Measurements from ENCODE around the gene CCDC197. TPM values are rescaled to one million over a fixed set of nuclear protein-coding genes. Genes with fewer than 3 reads are reported as not detected.
A peak's percentile ranks its signal among the peaks of the same experiment; 100 is the strongest.

Gene CCDC197
- total and polyA plus RNA-seq, 2 of the 4 experiments (the other 2 are of a cell fraction), result not detected

GRCh38 chr14:94036313-94037167 is 39.4 kb downstream of the CCDC197 start:
- no peaks in the 10 kb centered on the region; a peak in 1 of 4 replicates for H3K79me1 ChIP-seq (ENCODE audit: low read depth in 1 of 2, low read length in 2 of 2)
- 53% methylated on average over 5 of the region's 12 CpGs; no CpG with 5 or more reads in 1 of the 2 experiments for WGBS, 2 experiments (ENCODE audit: extremely low coverage in 2 of 2, insufficient read length in 1 of 2)
- peak overlapping the region; percentile 28 for H2AFZ ChIP-seq (replicated peaks; ENCODE audit: low read length, poor library complexity)
- H3K27me3 ChIP-seq (ENCODE audit: control insufficient read depth, insufficient read depth, low read length), result no peaks in the 10 kb centered on the region
- dilution Hi-C loops (cut with HindIII; ENCODE audit: low sequenced_read_pairs, unreplicated experiment), result no loop called here
- intact Hi-C loops (cut with micrococcal nuclease), result loop anchor here (1.0 kb wide), 2 partner anchors 100 to 144 kb away; no protein-coding TSS in a partner anchor
- POLR2A ChIA-PET (ENCODE audit: unreplicated experiment), result no interaction called here
- H3K4me2 ChIP-seq (ENCODE audit: low read depth, low read length), result no peak overlapping the region
- no peaks in the 10 kb centered on the region; the same call in 1 of the 2 replicates for H4K20me1 ChIP-seq (ENCODE audit: insufficient read depth, low read length)
- H3K9me1 ChIP-seq (ENCODE audit: insufficient read depth, low read length), result no peaks in the 10 kb centered on the region
- H2BK20ac ChIP-seq (ENCODE audit: low read depth, low read length), result no peak overlapping the region
- peaks cover 1% of the 10 kb centered on the region for H3K4me1 ChIP-seq (ENCODE audit: control insufficient read depth, insufficient read depth, low read length)
- no peak overlapping the region for H4K91ac ChIP-seq (ENCODE audit: insufficient read depth, low read depth, low read length)
- H3K9me3 ChIP-seq (ENCODE audit: control insufficient read depth, insufficient read depth, low read length), result no peaks in the 10 kb centered on the region
- H4K8ac ChIP-seq (ENCODE audit: low read depth in 2 of 2, low read length in 2 of 2), result no peak overlapping the region
- ATAC-seq (ENCODE audit: low read depth) (peak; percentile 98), DNase-seq (peak; percentile 57)
- H2AK9ac ChIP-seq (replicated peaks; ENCODE audit: low read depth, low read length, poor library complexity), result peak overlapping the region; percentile 59
- H3K4me3 ChIP-seq (ENCODE audit: insufficient read depth, low read depth, low read length), result no peak overlapping the region
- H2AK5ac ChIP-seq (ENCODE audit: low read depth, low read length), result no peak overlapping the region
- H3K27ac ChIP-seq (ENCODE audit: insufficient read depth, low read length), result no peak overlapping the region
- H3K56ac ChIP-seq (ENCODE audit: extremely low read depth, insufficient read depth, low read length), result no peak overlapping the region
- H2BK5ac ChIP-seq (ENCODE audit: low read depth, low read length, poor library complexity, severe bottlenecking), result no peak overlapping the region
- no peak overlapping the region for H3K9ac ChIP-seq (ENCODE audit: low read depth, low read length)
- no peak overlapping the region for H3K23ac ChIP-seq (ENCODE audit: low read depth, low read length)
- BruUV-seq (replicated peaks), result no TSS peak
- H4K5ac ChIP-seq (ENCODE audit: low read depth, low read length), result no peak overlapping the region
- in situ Hi-C loops (cut with MboI; ENCODE audit: low sequenced_read_pairs), result loop anchor here (5.0 kb wide), 1 partner anchor 101 kb away; no protein-coding TSS in a partner anchor
- no peak overlapping the region for H2BK120ac ChIP-seq (ENCODE audit: low read depth, low read length)
- CTCF ChIA-PET, result interaction anchor here (0.6 to 6.7 kb wide), 22 partner anchors 8 to 1484 kb away, joined by 3 to 68 read pairs (median 4); partner anchors contain the start of genes DDX24, IFI27L1, IFI27L2 and OTUB2
- no peak for TF ChIP-seq MXI1 (IDR thresholded peaks at IDR 0.05; ENCODE audit: borderline replicate concordance, low read depth, low read length)
- no peak for TF ChIP-seq RCOR1 (IDR thresholded peaks at IDR 0.05; ENCODE audit: insufficient replicate concordance, low read length)
- no peak for TF ChIP-seq RFX5 (IDR thresholded peaks at IDR 0.05; ENCODE audit: low read depth, low read length)
- no peak for TF ChIP-seq NFE2L2 (IDR thresholded peaks at IDR 0.05; ENCODE audit: low read depth, low read length)
- TF ChIP-seq RAD21 (IDR thresholded peaks at IDR 0.05; ENCODE audit: low read length), result peak; percentile 75
- no peak for TF ChIP-seq MAFK (IDR thresholded peaks at IDR 0.05; ENCODE audit: low read depth, low read length)
- TF ChIP-seq, protein P1, sequence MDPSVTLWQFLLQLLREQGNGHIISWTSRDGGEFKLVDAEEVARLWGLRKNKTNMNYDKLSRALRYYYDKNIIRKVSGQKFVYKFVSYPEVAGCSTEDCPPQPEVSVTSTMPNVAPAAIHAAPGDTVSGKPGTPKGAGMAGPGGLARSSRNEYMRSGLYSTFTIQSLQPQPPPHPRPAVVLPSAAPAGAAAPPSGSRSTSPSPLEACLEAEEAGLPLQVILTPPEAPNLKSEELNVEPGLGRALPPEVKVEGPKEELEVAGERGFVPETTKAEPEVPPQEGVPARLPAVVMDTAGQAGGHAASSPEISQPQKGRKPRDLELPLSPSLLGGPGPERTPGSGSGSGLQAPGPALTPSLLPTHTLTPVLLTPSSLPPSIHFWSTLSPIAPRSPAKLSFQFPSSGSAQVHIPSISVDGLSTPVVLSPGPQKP (IDR thresholded peaks at IDR 0.05; ENCODE audit: borderline replicate concordance, low read depth, low read length), result no peak
- TF ChIP-seq MAZ (IDR thresholded peaks at IDR 0.05; ENCODE audit: borderline replicate concordance, low read depth, low read length), result no peak
- TF ChIP-seq, protein P2, sequence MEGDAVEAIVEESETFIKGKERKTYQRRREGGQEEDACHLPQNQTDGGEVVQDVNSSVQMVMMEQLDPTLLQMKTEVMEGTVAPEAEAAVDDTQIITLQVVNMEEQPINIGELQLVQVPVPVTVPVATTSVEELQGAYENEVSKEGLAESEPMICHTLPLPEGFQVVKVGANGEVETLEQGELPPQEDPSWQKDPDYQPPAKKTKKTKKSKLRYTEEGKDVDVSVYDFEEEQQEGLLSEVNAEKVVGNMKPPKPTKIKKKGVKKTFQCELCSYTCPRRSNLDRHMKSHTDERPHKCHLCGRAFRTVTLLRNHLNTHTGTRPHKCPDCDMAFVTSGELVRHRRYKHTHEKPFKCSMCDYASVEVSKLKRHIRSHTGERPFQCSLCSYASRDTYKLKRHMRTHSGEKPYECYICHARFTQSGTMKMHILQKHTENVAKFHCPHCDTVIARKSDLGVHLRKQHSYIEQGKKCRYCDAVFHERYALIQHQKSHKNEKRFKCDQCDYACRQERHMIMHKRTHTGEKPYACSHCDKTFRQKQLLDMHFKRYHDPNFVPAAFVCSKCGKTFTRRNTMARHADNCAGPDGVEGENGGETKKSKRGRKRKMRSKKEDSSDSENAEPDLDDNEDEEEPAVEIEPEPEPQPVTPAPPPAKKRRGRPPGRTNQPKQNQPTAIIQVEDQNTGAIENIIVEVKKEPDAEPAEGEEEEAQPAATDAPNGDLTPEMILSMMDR (conservative IDR thresholded peaks at IDR 0.05; ENCODE audit: low read depth, low read length), result peak; percentile 87
- TF ChIP-seq SMC3 (IDR thresholded peaks at IDR 0.05; ENCODE audit: low read depth, low read length), result peak; percentile 84
- no peak overlapping the region for H3K18ac ChIP-seq (ENCODE audit: low read depth, low read length)
- H2BK15ac ChIP-seq (ENCODE audit: low read depth, low read length), result no peak overlapping the region
- no peak overlapping the region for H3K14ac ChIP-seq (replicated peaks; ENCODE audit: low read depth, low read length)
- H3K36me3 ChIP-seq (ENCODE audit: control insufficient read depth, insufficient read depth, low read length), result no peaks in the 10 kb centered on the region
- no peak overlapping the region for H3K4ac ChIP-seq (ENCODE audit: low read depth, low read length)

Measured in IMR-90 (cell line).